ENCODE measurements around the gene PDE3B.
"Not testable (repeated sequence)": the region's sequence is repeated elsewhere in the genome, so short reads cannot be mapped to it uniquely, and the experiment has no call there.

Gene PDE3B

DNA sequence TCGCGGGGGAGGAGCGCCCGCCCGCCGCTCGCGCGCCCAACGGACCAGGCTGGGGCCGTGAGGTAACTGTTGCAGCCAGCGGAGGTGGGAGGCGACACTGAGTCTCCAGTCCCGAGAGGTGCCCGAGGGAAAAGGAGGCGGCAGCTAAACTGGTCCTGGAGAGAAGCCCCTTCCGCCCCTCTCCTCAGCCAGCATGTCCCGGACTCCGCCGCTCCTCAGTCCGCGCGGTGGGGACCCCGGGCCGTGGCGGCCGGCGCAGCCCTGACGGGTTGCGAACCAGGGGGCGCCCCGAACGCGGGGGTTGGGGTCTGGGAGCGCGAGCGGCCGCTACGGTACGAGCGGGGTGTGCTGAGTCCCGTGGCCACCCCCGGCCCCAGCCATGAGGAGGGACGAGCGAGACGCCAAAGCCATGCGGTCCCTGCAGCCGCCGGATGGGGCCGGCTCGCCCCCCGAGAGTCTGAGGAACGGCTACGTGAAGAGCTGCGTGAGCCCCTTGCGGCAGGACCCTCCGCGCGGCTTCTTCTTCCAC, at the start of gene PDE3B:
Gene PDE3B, plus strand, starts transcription at position 108 of the 529 bp plus-strand sequence. Its CDS starts 272 bp downstream, at position 380.
- peak; percentile 70 for DNase-seq

DNA sequence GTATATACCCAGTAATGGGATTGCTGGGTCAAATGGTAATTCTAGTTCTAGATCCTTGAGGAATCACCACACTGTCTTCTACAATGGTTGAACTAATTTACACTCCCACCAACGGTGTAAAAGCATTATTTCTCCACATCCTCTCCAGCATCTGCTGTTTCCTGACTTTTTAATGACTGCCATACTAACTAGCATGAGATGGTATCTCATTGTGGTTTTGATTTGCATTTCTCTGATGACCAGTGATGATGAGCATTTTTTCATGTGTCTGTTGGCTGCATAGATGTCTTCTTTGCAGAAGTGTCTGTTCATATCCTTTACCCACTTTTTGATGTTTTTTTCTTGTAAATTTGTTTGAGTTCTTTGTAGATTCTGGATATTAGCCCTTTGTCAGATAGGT, 48.3 kb upstream of the PDE3B start:
- not testable (repeated sequence) for DNase-seq

DNA sequence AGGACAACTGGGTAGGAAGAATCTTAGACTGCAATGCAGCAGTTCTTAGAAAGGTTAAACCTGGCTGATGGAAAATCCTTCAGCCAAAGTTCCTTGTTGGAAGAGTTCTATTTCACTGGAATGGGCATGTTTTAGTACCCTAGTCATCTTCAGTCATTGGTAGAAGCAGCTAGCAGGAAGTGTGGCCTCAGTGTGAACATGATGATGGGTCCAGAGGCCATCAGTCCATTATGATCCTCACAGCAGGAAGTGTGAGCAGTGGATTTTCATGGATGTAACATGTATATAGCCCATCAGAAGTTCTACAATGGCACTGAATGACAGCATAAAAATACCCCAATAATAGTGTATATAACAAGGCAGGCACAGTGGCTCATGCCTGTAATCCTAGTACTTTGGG, 35.9 kb upstream of the PDE3B start:
- no peak for DNase-seq

DNA sequence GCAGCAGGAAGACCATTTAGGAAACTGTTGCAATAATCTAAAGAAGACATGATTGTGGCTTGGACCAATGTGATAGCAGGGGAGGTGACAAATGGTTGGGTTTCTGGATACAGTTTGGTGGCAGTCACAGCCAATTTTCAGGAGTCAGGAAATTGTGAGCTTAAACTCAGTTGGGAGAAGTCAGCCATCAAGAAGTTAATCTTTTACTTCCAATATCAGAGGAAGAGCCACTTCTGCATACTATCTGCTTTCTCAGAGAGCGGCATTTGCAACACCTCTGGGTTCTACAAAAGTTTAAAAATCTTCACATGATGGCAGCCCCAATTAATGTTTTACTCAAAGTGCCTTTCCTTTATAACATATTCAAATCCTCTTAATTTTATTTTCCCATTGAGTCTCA, 33.7 kb upstream of the PDE3B start:
- no peak for DNase-seq

DNA sequence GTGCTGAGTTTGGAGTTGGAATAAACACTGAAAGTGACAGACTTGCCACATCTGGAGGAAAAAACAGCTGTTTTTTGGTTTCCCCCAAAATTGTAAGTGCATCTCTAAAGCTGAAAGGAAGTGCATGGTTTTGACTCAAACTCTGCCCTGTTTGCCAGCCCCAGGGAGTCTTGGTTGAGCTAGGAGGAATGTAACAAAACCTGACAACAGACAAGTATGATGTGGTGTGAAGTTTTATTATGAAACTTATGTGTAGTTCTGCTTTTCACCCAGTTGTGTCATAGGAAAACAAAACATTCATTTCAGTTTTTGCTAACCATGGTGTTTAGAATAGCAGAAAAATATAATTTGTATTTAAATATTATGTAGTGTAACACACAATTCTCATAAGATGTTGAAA, 31.7 kb upstream of the PDE3B start:
- DNase-seq, result no peak

DNA sequence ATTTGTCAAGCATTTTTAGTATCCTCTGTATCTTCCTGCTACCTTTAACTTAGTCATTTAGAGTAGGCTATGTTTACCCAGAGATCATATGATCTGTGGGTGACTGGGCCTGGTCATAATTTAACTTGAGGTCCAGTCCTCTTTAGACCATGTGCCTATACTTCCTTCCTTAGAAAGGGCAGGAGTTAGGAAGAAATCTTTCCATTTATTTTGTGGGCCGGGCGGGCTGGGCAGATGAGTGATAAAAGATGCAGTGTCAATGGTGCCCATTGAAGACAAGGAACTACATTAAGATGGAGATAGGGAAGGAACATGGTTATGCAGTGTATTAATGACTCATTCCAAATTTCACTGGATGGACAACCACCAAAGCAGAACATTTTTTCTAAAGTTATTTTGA, 30.9 kb upstream of the PDE3B start:
- DNase-seq, result no peak

DNA sequence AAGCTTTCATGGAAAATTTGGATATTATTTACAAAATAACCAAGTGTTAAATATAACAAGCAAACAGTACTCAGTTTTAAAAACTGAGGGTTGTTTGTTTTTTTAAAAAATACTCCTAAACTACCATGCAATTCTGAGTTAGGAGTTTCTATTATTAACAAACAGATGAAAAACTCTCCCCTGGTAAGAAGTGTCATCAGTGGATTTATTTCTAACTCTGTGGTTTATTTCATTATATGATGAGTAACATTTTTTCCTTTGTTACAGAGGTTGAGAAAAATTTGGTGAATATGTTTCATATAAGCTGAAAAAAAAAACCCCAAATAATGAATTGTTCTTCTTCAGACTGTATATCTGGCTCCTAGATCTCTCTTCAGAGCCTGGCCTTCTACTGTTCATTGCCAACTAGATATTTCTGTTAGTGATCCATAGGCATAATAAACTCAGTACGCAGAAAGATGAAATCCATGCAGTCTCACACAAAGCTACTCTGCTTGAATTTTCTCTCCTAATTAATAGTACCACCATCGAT, 29.4 kb upstream of the PDE3B start:
- DNase-seq, result no peak

DNA sequence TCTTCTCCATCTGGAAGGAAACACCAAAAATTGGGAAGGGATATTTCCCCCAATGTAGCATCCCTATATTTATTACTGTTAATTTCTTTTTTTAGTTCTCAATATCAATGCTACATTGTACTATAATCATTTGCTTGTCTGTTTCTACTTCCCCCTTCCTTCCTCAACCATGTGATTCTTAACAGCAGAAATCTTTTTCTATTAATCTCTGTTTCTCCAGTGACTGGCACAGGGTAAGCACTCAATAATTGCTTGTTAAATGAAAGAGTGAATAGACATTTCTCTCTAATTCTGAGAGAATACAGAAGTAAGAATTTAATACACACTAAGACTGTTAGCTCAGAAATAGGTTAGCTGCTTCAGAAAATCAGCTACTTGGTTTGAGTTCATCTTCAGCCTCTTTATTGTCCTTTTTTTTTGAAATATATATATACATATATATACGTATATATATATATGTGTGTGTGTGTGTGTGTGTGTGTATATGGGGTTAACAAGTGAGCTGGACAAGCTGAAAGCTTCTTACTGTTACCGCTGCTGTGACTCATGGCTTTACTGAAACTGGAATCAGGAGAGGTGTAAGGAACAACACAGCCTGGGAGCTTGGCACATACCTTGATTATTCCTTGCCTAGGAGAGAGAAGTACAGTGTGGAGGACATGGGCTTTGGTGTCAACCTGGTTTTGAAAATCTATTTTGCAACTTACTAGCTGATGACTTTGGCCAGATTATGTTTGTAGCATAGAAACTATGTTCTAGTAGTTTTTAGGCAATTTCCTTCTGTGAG, 26.2 kb upstream of the PDE3B start:
- DNase-seq, result no peak

DNA sequence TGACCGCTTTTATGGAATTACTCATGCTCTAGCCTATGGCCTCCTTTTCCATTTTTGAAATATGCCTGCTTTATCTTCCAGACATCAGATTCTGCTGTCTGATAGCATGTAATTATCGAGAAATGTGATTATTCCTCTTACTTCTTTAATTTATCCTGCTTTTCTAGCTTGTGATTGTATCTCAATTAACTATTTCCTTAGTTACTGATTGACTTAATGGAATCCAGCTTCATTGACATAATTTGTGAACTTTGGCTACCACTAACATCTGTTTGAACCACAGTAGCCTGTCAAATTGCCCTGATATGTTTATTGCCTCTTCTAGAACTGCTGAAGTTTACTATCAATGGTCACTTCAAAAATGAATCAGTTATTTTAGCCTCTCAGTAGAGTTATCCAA, 25.5 kb upstream of the PDE3B start:
- no peak for DNase-seq

DNA sequence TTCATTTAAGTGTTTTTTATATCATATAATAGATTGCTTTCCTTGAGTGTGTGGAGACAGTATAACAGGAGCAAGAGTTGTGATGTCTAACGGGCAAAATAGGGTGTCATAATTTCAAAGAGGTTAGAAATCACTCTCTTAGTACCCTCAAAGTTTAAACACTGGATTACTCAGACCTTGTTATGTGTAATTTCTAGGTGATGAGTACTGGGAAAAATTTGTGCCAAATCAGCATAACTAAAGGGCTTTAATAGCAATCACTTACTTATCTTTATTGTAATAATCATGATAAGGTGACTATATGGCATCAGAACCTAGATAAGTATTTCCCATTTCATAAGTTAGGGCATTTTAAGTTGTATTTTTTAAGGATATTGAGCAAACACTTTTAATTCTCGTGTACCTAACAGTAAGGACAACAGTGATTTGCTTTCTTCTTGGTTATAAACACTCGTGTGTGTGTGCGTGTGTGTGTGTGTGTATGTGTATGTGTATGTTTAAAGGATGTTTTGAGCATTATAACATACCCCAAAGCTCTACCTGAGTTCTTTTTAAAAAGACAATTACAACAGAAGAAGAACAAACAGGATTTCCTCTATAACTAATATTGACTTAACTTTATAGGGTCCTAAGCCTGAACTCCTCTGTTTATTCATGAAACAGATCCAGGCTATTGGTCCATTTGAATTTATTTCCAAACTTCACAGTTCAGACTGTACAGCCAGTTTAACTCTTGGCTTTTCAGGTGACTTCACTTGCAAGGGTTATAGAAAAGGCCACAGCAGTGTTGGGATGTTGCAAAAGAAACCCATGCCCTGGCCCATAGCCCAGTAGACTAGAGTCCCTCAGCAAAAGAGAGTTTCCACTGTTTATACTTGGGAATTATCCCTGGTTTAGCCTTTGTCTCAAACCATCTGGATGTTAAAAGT, 23.7 kb upstream of the PDE3B start:
- no peak for DNase-seq

DNA sequence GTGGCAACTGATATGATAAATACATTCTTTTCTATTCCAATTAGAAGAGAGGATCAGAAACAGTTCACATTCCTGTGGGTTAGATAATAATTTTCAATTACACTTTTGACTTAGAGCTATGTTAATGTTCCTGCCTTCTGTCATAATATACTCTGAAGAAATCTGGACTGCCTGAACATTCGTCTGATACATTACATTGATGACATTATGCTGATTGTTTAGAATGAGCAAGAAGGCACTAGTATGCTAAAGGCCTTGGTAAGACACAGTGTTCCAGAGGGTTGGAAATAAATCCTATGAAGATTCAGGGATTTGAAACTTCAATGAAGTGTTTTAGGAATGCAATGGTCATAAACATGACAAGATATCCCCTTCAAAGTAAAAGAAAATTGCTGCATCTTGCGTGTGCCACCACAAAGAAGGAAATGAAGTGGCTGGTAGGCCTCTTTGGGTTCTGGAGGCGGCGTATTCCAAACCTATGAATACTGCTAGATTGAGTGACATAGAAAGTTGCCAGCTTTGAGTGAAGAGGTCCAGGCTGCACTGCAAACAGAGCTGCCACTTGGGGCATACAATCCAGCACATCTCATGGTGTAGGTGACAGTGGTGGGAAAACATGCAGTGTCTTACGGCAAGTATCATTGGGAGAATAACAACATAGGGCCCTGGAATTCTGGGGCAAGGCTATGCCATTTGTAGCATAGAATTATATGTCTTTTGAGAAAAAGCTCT, 21.2 kb upstream of the PDE3B start:
- no peak for DNase-seq

DNA sequence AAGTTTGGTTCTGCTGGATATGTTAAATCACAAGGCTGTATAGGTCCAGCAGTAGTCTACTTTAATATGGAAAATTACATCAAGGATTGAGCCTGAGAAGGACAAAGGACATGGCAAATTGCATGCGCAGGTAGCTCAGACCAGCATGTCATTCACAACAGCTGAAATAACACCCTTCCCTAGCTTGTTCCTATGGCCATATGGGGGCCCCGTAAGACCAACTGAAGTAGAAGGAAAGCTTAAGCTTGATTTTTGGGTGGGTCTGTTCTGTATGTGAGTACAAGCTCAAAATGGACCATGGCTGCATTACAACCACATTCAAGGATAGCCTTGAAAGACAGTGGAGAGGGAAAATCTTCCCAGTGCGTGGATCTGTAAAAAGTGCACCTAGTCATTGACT, 20.6 kb upstream of the PDE3B start:
- DNase-seq, result no peak

DNA sequence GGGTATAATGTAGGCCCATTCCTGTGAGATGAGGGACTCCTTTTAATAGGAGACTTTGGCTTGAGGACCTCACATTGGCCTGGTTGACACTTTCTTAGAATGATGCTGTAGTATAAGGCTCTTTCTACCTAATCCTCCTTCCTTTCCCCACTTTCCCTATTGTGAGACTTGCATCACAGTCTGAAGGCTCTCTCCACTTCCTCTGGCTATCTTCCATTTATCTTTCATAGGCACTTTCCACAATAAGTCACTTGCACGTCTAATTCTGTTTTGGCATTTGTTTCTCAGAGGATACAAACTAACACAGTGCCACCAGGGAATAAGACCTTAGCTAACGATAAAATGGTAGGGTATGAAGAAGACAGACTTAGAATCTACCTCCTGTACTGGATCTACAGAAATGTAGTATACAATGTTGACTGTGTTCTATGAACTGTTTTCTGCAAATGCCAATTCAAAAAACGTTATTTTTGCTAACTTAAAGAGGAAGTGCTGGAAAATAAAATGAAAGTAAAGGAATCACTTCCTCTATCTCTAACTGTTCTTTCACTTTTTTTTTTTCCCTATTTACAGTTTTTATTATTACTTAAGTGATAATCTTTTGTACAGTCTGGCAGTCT, 17.9 kb upstream of the PDE3B start:
- no peak for DNase-seq

DNA sequence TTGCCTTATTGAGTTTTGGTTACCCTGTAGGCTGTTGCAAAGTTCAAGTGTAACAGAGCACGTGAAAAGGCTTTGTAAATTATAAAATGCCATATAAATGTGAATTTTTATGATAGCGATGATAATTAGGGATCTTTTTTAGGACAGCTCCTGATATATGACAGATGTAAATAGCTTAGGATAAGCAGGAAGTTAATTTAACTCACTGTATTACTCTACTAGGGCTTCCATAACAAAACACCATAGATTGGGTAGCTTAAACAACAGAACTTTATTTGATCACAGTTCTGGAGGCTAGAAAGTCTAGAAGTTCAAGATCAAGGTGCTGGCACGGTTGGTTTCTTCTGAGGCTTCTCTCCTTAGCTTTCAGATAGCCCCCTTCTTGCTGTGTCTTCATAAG, 17.0 kb upstream of the PDE3B start:
- DNase-seq, result no peak

DNA sequence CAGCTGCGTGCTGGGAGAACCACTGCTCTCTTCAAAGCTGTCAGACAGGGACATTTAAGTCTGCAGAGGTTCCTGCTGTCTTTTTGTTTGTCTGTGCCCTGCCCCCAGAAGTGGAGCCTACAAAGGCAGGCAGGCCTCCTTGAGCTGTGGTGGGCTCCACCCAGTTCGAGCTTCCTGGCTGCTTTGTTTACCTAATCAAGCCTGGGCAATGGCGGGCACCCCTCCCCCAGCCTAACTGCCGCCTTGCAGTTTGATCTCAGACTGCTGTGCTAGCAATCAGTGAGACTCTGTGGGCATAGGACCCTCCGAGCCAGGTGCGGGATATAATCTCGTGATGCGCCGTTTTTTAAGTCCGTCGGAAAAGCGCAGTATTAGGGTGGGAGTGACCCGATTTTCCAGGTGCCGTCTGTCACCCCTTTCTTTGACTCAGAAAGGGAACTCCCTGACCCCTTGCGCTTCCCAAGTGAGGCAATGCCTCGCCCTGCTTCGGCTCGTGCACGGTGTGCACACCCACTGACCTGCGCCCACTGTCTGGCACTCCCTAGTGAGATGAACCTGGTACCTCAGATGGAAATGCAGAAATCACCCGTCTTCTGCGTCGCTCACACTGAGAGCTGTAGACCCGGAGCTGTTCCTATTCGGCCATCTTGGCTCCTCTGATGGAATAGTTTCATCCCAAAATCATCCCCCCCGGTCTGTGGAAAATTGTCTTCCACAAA, 9.9 kb upstream of the PDE3B start:
- peak; percentile 54 for DNase-seq

DNA sequence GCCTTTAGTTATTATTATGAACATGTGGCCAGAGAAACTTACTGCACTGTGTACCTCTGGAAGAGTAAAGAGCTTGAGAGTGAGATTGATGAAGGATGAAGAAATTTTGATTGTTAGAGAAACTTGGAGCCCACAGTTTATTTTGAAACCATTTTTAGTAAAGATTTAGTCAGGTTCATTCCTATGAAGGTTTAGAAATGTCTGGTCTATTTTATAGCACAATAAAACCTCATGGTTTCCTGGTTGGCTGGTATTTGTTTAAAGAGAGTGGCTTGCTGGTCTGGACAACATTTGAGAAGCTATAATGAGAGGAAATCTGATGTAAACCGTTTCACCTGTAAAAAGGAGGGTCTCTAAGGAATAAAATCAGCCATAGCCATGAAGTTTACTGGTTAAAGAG, 8.8 kb upstream of the PDE3B start:
- no peak for DNase-seq

DNA sequence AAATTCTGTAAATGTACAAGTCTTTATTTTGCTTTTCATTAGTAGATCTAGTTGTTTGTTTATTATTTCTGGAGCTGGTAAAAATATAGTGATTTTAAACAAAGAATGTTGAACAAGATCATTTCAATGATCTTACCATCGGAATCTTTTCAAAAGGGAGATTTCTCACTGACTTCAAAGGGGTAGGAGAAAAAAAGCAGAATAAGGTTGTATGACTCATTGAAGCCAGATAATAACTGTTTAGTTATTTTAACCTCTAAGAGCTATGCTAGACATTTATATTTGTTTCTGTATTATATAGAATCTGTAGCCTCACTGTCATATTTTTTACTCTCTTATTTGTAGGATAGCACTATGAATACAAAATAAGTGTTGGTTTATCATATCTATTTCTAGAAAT, 8.1 kb upstream of the PDE3B start:
- no peak for DNase-seq

DNA sequence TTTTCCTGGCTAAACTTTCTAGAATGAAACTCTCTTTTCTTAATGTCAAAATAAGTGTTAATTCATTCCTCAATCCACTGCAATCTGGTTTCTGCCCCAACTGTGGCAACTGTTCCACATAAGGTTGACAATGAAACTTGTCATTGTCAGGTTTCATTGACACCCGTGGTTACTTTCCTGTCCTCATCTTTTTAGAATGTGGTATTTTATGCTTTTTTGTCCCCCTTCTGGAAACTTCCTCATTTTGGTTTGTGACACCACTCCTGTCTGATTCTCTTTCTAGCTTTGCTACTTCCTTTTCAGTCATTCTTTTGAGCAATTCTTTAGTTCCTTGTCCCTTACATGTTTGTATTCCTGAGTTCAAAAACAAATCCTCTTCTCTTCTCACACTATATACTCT, 7.5 kb upstream of the PDE3B start:
- DNase-seq, result no peak

DNA sequence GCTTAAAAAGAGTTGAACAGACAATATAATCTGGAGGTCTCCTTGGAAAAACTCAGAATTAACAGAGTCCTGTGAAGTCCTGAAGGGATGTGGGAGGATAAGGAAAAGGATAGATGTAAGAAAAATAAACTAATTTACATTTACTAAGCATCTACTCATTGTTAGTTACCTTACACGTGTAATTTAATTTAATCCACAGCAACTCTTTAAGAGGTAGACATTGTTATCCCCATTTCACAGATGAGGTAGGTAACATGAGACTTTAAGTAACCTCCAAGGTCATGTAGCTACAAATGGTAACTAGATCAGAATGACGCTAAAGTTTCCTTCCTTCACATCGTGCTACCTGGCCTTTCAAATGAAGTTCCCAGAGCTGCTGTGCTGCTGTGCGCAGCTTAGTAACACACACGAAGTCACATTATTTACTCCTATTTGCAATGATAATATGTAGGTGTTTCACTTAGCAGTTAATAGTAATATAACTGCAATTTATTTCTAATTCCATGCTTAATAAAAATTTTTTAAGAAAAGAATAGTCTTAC, 5.7 kb upstream of the PDE3B start:
- no peak for DNase-seq

DNA sequence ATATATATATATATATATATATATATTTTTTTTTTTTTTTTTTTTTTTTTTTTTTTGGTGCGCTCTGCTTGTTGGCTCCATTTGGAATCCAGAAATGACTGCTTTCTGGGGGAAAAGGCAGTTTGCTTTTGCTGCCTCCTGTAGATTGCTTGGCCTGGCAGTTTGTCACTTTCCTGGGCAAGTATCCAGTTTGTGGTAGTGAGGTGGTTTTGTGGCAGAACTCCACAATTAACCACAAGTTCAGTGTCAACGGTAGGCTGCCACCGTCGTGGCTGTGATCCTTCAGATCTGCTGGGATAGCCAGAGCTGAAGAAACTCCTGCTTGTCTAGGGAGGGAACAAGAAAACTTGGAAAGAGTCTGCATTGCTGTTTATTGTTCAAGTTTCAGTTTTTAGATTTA, 5.0 kb upstream of the PDE3B start:
- no peak for DNase-seq

DNA sequence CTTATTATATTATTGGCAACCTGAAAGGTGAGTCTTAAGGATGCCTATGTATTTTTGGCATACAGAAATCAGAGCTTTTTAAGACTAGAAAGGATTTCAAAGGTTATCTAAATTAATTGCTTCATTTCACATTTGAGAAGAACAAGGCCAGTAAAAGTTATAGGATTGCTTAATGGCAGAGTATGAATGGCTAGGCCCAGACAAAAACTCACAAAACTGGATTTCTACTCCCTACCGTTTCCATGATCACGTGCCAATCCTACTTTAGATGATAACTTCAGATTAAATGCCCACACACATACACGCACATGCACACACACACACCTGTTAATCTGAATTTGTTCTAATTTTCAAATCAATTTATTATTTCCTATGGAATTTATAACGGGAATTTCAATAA, 1.8 kb upstream of the PDE3B start:
- DNase-seq, result no peak

DNA sequence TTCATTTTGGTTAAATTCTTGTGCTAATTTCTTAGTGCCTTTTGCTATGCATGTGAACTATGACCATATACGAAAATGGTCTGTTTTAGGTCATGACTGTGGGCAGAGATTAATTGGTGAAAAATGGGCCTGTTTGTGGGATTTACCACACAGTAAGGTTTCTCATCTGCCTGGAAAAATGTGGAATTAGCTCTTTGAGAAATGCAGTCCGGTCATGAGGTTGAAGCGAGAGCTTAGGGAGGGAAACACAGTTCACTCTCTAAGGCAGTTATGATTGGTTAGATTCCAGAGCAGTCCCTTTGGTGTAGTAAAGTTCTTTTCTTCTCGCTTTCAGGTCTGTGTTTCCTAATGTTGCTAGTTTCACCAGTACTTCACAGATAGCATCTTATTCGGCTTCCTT, 1.2 kb upstream of the PDE3B start:
- no peak for DNase-seq
